LNCaP clone FGC (cell line): ENCODE results near the gene POLR1G.

Source experiments
- DNase-seq: peaks from one replicate; pipeline ENCODE4 v3.0.0-alpha.2; 2011; ENCODE audit warnings: low read depth
- H3K4me3 ChIP-seq: 2 replicates; pipeline ENCODE4 v1.5.1; 2011; ENCODE audit warnings: mild to moderate bottlenecking, low read depth, low read length, control low read depth
- CTCF ChIP-seq: IDR thresholded peaks from 2 replicates; pipeline ENCODE4 v1.5.1; 2012; ENCODE audit warnings: mild to moderate bottlenecking; ENCODE audit not compliant: control insufficient read depth, insufficient read depth; ENCODE audit errors: extremely low read depth

The POLR1G gene

GRCh38 chr19:45456500-45456815 lies 50.0 kb downstream of the POLR1G start:
- TF ChIP-seq CTCF: no peak
- DNase-seq: no peak
- H3K4me3 ChIP-seq: no peak overlapping the region

- H3K4me3 ChIP-seq: no peak overlapping the region
- no peak for TF ChIP-seq CTCF
- DNase-seq: no peak
These were observed 51.3 kb downstream of the POLR1G start for GRCh38 chr19:45457776-45458175.
